GM10847 (cell line): ENCODE measurements around the gene SPON1.

Experiments
- POLR2A ChIP-seq: IDR thresholded peaks from 2 replicates; pipeline ENCODE4 v1.6.1; 2011; ENCODE audit not compliant: insufficient read length; ENCODE audit errors: extremely low read depth

The SPON1 gene

DNA sequence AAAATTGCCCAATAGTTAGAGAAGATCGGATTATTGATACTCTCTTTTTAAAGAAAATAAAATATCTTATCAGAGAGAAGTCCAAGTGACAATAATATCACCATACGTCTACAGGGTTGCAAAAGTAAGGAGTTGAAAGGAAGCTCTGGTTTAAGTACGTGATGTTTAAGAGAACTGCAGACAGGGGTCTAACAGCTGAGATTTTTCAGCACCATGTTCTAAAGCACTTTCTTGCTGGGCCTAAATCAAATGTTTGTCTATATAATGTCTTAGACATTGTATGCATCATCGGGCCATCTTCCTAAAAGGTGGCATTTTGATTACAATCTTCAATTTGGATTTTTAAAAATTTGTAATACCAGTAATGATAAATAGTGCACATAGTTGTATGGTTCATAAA lies 263.1 kb downstream of the SPON1 start:
- no peak for TF ChIP-seq POLR2A

DNA sequence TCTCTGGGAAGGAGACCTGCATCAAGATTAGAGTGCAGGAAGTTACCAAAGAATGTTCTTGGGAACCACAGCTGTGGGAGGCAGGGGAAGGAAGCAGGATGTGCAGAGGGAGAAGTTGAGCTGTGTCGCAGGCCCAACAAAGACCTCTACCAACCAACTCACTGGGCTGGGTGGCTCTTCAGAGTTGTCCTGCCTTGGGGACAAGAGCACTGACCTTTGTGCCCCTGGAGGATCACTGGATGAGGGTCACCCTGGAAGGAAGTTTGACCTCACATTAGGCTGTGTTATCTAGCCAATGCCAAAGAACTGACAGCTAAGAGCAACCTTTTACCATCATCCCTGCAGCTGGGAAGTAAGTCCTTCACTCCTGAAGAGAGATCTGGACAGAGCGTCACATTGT lies 265.8 kb downstream of the SPON1 start:
- TF ChIP-seq POLR2A: no peak

DNA sequence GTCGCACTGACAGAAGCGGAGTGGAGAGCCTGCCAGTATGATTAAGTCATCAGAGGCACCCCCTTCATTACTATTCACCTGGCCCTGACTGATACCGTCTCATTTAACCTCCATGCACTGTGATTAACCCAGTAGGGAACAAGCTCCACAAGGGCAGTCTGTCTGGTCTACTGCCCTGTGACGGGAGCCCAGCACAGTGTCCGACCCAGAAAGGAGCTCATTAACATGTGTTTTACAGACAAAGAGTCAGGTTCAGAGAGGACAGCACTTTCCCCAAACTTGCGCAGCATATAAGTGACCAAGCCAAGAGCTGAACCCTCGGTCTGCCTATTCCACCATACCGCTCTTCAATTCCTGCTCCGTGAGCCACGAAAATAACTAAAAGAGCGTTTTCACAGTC lies 266.9 kb downstream of the SPON1 start:
- no peak for TF ChIP-seq POLR2A

DNA sequence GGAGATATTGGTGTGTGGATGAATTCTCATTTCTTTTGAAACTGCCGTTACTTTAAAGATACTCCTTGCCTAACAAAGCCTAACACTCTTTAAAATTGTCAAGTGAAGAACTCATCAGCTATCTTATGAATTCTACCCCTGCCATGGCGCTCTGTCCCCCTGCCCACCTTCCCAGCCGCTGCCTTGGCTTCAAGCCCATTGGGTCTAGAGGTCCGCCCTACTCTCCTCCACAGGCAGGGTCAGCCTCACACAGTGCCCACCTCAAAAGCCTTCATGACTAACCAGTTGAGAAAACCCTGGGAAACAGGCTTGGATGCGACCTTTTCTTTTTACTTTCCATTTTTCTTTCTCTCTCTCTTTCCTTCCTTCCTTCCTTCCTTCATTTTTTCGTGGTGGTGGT lies 267.9 kb downstream of the SPON1 start:
- TF ChIP-seq POLR2A: no peak

DNA sequence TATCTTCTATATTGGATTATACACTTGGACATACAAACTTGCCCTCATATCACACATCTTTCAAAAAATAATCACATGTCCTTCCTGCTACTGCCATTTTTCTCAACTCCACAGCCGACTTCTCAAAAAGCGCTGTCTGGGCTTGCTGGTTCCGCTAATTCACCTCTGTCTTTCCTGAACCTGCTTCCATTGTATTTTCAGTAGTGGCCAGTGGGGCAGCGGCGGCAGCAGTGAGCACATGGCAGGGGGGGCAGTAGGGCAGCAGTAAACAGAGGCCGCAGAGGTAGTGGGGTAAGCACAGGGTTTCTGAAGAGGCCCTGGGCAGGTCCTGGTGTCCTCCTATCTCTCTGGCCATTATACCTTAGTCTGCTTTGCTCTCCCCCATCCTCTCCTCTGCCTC lies 270.1 kb downstream of the SPON1 start:
- TF ChIP-seq POLR2A: no peak

DNA sequence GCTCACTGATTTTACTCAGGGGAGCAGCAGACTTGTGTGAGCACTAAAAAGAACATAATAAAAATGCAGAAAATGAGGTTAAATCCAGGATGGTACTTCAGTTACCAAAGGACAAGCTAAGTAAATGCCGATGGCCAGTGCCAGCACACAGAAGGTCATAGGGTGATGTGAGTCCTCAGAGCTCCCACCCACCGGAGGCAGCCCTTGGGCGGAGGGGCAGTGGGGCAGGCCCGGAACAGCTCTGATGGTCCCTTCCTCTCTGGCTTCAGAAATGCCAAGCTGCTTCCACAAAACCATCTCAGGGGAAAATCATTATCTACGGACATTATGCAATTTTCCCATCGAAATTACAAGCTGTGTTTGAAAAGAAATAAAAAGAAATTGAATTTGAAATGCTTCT lies 271.9 kb downstream of the SPON1 start:
- TF ChIP-seq POLR2A: no peak

DNA sequence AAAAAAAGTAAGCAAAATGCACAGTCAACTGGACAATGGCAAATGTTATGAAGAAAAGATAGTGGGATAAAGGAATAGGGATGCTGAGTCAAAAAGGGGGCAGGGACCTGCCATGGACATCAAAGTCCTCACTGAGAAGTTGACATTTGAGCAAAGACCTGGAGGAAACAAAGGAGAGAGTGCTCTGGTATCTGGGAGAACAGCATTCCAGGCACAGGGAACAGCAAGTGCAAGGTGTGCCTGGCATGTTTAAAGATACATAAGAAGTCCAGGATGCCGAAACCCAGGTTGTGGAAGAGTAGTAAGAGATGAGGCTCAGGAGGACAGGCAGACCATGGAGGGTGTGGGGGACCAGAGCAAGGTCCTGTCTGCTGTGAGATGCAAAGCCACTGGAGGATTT lies 273.2 kb downstream of the SPON1 start:
- no peak for TF ChIP-seq POLR2A

DNA sequence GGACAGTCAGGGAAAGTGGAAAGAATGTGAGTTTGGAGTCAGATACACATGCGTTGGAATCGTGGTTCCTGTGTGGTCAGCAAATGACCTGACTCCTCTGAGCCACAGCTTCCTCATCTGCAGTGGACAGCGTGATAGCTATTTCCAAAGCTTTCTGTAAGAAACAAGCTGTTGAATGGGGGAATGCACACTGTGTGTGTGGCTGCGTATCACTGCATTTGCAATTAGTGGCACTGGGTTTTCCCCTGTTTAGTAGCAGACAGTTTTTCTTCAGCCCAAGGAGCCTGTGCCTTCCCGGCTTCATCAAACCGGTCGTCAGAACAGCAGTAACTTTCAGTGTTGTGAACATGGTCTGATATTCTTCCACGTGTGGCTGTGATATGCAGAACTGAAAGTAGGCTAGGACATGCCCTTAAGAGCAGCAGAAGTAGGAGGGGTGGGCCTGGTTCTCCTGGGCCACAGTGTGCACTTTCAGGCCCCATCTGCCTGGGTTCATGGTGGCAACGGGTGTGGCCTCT lies 275.0 kb downstream of the SPON1 start:
- no peak for TF ChIP-seq POLR2A

DNA sequence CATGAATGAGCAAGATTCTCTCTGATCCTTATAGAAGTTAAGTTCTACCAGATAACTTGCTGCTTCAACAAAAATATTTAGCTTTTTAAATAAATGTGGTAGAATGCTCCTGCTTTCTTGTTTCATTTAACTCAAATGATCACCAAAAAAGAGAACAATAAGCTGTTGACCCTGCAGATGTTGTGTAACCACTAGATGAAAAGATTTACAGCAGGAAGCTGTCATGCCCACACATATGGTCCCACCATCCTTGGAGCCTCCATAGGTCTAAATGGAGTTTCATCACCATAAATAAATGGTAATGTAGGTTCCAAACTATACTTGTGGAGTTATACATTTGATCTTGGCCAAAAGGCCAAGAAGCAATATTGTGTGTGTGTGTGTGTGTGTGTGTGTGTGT lies 277.7 kb downstream of the SPON1 start:
- no peak for TF ChIP-seq POLR2A

DNA sequence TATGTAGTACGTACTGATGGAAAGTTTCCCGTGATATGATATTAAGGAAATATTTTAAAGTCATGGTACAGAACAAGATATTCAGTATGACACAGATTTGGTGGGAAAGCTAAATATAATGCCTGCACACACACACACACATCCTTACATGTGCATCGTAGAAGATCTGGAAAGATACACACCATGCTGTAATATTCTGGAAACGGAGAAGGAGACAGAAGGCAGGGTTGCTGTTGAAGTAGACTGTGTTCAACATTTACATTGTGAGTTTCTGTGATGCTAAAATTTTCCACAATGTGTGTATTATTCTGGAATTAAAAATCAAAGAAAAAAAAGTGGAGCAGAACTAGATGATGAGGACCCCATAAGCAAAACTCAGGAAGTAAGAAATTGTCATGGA lies 278.4 kb downstream of the SPON1 start:
- TF ChIP-seq POLR2A: no peak

DNA sequence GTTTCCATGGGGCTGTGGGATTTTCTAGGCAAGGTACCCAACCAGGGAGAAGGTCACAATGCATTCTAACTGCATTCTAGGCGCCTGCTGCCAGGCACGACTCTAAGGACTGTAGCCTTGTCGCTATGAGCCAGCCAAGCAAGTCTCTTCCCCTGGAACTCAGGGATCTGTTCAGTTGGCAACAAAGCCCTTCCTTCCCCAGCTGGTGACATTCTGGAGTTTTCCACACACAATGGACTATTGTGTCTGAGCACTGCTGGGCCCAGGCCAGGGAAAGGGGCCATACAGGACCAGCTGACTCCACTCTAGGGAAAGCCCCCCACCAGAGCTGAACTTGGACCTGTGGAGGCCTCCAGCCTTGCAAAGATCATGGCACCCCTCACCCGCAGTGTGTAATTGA lies 279.7 kb downstream of the SPON1 start:
- no peak for TF ChIP-seq POLR2A

DNA sequence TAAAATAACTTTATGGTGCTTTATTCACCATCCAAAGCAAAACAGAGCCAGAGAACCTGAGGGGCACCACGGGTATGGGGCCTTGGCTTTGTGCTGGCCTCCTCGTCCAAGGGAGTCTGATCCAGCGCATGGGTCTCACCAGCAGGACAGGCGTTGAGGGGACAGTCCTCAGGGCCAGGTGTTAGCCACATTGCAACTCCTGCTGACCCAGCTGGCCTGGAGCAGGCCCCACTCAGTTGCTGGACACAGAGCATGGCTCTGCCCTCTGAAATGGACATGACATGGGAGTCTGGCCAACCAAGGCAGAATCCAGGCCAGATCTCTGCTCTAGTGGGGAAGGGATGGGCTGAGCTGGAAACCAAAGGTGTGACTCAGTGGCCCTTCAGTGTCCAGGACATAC lies 280.2 kb downstream of the SPON1 start:
- no peak for TF ChIP-seq POLR2A

DNA sequence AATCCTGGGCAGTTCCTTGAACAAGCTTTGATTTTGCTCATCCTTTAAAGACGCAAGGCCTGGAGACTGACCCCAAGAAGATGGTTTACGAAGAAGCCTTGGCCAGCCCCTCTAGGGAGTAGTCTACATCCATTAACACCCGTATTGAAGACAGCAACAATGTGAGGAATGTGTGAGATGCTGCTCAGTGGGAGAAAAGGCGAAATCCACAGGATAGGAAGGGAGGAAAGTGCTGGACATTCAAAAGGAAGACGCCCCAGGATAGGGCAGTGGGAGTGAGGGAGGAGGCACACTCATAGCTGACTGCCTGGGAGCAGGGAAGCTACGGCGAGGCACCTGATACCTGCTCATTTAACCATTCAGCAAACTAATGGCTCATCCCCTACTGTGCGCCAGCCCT lies 282.4 kb downstream of the SPON1 start:
- no peak for TF ChIP-seq POLR2A

DNA sequence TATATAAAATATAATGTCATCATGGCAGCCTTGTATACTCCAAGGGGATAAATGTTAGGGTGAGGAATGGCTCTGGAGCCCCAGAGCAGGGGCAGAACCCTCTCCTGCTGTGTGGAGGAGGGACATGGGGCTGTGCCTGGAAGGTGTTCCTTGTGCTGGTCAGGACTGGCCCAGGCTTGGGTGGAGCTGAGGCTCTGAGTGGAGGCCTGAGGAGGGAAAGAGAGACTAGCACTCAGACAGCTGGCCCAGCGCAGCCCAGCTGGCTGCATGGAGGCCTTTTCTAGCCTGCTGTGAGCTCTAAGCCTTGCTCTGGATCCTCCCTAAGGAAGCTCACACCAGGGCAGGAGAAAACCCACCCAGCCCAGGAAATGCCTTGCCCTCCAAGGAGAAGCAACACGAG lies 282.9 kb downstream of the SPON1 start:
- no peak for TF ChIP-seq POLR2A

DNA sequence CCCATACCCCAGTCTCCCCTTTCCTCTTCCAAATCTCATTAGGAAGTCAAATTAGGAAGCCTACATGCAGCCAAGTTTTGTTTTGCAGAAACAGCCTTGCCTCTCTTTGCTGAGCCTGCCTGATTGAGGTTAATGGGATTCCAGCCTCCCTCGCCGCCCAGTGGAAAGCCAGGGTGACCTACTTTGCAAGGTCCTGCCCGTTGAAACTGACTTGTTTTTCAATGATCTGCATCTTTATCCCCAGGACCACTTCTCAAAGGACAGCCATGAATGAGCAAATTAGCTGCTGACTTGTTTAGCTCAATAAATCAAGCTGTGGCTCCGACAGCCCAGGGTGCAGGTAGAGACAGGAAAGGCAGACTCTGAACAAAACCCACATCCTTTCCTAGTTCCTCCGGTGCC lies 286.1 kb downstream of the SPON1 start:
- TF ChIP-seq POLR2A: no peak

DNA sequence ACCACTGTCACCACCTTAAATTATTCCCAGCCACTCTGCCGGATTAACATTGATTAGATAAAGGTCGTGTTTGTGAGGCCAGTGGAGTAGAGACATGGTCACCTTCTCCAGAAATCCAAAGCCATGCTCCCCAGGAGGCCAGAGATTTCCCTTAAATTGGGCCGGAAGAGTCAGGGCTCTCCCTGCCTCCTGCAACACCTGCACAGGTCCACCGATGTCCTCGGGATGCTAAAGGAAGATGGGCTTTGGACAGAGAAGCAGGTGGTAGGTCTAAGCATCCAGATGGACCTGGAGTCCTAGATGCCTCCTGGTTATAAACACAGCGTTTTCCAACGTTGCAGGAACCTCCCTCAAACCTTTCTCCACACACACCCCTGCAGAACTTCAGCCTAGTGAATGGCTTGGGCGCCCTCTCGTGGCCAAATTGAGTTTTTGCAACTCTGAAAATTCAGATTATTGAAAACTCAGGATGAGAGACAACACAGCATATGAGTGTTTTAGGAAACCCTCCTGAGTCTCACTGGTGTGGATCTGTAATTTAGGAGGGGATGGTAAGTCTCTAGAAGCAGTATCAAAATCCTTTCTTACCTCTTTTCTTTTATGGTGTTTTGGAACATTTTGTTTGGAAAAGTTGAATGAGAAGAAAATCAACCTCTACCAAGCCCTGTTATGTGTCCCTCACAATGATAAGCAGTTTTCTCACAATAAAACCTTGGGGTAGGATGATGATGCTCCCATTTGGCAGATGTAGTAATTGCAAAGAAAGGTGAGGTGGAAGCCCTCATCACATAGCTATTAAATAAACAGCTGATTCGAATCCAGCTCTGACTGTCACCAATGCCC lies 286.8 kb downstream of the SPON1 start:
- TF ChIP-seq POLR2A: no peak

DNA sequence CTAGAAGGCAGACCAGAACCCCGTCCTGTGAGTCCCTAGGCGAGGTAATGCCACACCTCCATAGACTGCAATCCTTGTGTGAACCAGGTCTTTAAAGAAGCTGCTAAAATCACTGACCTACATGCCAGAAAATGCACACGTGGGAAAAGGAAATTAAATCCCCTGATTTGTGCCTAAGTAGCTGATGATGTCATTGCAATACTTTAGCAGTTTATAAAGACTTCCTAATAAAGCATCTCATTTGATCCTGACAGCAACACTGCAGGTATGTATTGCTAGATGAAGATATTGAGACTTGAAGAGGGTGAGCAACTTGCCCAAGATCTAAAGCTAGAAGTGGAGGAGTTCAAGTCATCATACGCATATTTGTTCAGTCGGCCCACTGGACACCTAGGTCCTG lies 289.2 kb downstream of the SPON1 start:
- no peak for TF ChIP-seq POLR2A
